ENCODE data around the gene PLXNA4. TPM values are rescaled to one million over a fixed set of nuclear protein-coding genes. Genes with fewer than 3 reads are reported as not detected.

The PLXNA4 gene
- total RNA-seq, 1 donor from 2014 or later, result 5.2 TPM

DNA sequence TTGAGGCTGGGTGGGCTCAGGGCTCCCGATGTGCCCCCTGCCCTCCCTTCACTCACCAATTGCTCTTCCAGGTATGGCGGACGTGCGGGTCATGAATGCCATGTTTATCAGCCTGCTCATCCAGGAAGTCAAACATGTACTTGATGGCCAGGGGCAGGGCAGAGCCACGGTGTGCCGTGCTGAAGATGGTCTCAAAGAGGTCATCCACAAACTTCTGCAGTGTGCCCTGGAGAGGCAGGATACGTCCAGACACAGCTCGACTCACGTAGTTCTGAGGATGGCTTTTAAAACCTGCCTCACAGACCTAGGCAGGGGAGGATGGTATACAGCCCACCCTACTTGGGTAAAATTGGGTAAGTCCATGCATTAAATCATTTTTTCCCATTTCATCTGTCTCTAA lies 431.2 kb downstream of the PLXNA4 start:
- H3K9me3 Mint-ChIP-seq, result no peaks in the 10 kb centered on the region
- H3K27me3 Mint-ChIP-seq (ENCODE audit: low read depth), result peaks cover 60% of the 10 kb centered on the region
- DNase-seq (ENCODE audit: low spot score in 2 of 2, unreplicated experiment in 2 of 2), result no peak
- H3K27ac Mint-ChIP-seq, result no peak overlapping the region
- no peak overlapping the region for H3K4me3 Mint-ChIP-seq
- no peaks in the 10 kb centered on the region for H3K36me3 Mint-ChIP-seq
- H3K4me1 Mint-ChIP-seq, result no peaks in the 10 kb centered on the region
- TF ChIP-seq, protein P1, sequence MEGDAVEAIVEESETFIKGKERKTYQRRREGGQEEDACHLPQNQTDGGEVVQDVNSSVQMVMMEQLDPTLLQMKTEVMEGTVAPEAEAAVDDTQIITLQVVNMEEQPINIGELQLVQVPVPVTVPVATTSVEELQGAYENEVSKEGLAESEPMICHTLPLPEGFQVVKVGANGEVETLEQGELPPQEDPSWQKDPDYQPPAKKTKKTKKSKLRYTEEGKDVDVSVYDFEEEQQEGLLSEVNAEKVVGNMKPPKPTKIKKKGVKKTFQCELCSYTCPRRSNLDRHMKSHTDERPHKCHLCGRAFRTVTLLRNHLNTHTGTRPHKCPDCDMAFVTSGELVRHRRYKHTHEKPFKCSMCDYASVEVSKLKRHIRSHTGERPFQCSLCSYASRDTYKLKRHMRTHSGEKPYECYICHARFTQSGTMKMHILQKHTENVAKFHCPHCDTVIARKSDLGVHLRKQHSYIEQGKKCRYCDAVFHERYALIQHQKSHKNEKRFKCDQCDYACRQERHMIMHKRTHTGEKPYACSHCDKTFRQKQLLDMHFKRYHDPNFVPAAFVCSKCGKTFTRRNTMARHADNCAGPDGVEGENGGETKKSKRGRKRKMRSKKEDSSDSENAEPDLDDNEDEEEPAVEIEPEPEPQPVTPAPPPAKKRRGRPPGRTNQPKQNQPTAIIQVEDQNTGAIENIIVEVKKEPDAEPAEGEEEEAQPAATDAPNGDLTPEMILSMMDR (IDR thresholded peaks at IDR 0.05; ENCODE audit: unreplicated experiment), result no peak

GRCh38 chr7:132142006-132142405 lies 434.3 kb downstream of the PLXNA4 start:
- Mint-ChIP-seq H3K4me1 (no peaks in the 10 kb centered on the region), H3K9me3 (no peaks in the 10 kb centered on the region), H3K36me3 (no peaks in the 10 kb centered on the region), H3K27ac (no peak overlapping the region), H3K4me3 (no peak overlapping the region), H3K27me3 (ENCODE audit: low read depth) (peaks cover 45% of the 10 kb centered on the region)
- TF ChIP-seq, protein P1 (IDR thresholded peaks at IDR 0.05; ENCODE audit: unreplicated experiment), result no peak
- DNase-seq (ENCODE audit: low spot score in 2 of 2, unreplicated experiment in 2 of 2), result no peak

DNA sequence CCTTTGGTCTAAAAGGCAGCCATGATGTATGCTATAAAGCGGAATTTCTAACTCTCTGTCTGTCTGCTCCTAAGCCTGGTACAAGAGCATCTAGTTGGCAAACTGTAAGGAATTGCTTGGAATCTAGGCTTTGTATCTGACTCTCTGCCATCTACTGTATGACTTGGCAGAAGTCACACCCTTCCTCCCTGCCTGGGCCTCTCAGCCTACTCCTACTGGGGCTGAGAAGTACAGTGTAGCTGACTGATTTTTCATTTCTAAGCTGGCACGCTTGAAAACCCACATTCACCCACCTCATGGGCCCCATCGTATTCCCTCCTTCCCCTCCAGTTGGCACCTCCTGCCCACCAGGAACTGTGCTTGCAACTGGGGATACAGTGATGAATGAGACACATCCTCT lies 435.2 kb downstream of the PLXNA4 start:
- Mint-ChIP-seq H3K27me3 (ENCODE audit: low read depth) (peaks cover 40% of the 10 kb centered on the region), H3K9me3 (no peaks in the 10 kb centered on the region), H3K4me3 (no peak overlapping the region), H3K36me3 (no peaks in the 10 kb centered on the region), H3K27ac (no peak overlapping the region), H3K4me1 (no peaks in the 10 kb centered on the region)
- TF ChIP-seq, protein P1 (IDR thresholded peaks at IDR 0.05; ENCODE audit: unreplicated experiment), result no peak
- no peak for DNase-seq (ENCODE audit: low spot score in 2 of 2, unreplicated experiment in 2 of 2)

DNA sequence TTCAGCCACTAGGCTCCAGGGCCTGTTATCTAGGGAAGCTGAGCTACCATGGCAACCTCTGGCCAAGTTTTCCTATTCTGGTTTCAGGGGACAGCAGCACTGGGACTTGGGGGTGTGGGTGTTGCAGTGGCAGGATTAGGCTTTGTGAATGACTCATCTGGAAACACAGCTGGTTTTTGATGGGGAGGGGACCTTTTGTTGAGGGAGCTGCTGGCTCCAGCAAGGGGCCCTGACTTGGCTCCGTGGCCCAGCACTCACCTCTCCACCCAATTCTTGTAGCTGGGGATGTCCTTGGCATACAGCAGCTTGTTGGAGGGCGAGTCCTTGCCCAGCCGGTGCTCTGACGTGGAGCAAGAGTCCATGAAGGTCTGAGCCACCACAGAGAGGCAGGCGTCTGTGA lies 435.9 kb downstream of the PLXNA4 start:
- DNase-seq (ENCODE audit: low spot score in 2 of 2, unreplicated experiment in 2 of 2), result no peak
- no peaks in the 10 kb centered on the region for H3K36me3 Mint-ChIP-seq
- no peaks in the 10 kb centered on the region for H3K4me1 Mint-ChIP-seq
- TF ChIP-seq, protein P1 (IDR thresholded peaks at IDR 0.05; ENCODE audit: unreplicated experiment), result no peak
- peaks cover 37% of the 10 kb centered on the region for H3K27me3 Mint-ChIP-seq (ENCODE audit: low read depth)
- H3K27ac Mint-ChIP-seq, result no peak overlapping the region
- H3K4me3 Mint-ChIP-seq, result no peak overlapping the region
- no peaks in the 10 kb centered on the region for H3K9me3 Mint-ChIP-seq

DNA sequence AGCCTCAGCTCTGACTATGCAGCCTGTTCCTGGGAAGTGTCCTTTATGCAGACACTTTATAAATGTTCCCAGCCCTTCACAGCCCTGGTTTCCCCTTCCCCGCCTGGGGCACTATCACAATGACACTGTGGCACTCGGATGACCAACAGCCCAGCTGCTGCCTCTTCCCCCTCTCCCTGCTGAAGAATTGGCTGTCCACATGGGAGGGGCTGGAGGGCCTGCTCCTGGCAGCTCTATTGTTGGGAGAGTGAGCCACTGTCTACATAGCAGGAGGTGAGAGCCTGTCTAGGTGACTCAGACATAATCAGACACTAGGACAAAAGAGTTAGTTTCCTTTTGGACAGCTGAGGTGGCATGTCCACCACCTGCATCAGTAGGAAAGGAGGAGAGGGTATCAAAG lies 437.5 kb downstream of the PLXNA4 start:
- Mint-ChIP-seq H3K27ac (no peak overlapping the region), H3K27me3 (ENCODE audit: low read depth) (peaks cover 29% of the 10 kb centered on the region)
- no peak for DNase-seq (ENCODE audit: low spot score in 2 of 2, unreplicated experiment in 2 of 2)

More for the DNA sequence above, 437.5 kb downstream of the PLXNA4 start:
- Mint-ChIP-seq H3K9me3 (no peaks in the 10 kb centered on the region), H3K36me3 (no peaks in the 10 kb centered on the region), H3K4me3 (no peak overlapping the region), H3K4me1 (peaks cover 5% of the 10 kb centered on the region)
- TF ChIP-seq, protein P1 (IDR thresholded peaks at IDR 0.05; ENCODE audit: unreplicated experiment), result no peak
